Pons (tissue), 1 donor: ENCODE results near the gene EIF4E1B.

Experiments
- DNase-seq: peaks from one replicate; pipeline ENCODE4 v3.0.0-alpha.2; 2016; ENCODE audit warnings: low spot score

Gene EIF4E1B

DNA sequence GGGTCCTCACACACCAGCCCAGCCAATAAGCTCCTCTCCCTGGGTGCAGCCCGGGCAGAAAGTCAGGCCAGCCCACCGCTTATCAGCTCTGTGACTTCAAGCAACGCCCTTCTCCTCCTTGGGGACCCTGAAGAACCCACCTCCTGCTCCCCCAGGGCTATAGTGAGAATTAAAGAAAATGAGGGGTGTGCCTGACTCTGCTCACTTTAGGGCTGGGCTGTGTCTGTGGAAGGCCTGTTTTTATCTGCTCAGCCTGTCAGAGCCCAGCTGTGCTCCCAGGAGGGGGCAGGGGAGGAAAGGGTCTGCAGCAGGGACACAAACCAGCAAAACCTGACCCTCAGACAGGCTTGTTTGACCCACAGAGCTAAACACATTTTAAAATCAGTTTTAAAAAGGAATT, 24.4 kb upstream of the EIF4E1B start:
- no peak for DNase-seq

DNA sequence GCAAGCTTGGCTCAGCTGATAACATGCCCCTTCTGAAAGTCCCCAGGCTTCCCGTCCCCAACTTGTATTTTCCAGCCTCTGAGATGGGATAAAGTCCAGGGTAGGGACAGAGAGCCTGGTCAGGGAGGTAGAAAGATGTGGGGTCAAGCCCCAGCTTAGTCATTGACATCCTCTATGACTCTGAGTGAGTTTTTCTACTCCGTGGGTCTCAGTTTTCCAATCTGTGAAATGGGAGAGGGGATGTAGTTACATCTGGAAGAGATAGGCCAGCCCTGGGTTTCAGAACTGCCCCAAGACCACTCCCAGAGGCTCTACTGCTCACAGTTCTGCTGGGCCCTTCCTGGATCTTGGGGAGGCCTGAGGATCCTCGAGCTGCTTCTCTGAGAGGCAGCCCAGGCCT, 23.6 kb upstream of the EIF4E1B start:
- no peak for DNase-seq

DNA sequence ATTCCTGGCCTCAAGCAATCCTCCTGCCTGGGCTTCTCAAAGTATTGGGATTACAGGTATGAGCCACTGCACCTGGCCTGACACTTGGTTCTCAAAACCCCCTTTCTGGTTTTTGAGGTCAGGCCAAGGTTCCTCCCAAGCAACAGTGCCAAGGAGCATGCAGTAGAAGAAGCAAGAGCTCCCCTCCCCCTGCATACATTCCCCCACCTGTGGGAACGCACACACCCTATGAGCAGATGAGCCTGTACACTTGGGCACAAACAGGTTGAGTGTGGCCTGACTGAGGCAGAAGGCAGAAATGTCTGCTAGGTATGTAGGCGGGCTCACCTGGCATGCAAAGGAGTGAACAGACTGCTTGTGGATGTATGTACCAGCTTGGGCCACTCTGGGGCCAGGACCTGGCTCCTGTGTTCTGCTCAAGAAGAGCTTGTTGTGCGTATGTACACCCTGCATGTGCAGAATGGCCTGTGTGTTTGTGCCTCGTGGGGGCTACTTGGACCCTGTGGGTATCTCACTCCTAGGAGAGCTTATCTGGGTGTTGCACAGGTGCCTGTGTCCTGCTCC, 22.3 kb upstream of the EIF4E1B start:
- DNase-seq = no peak

DNA sequence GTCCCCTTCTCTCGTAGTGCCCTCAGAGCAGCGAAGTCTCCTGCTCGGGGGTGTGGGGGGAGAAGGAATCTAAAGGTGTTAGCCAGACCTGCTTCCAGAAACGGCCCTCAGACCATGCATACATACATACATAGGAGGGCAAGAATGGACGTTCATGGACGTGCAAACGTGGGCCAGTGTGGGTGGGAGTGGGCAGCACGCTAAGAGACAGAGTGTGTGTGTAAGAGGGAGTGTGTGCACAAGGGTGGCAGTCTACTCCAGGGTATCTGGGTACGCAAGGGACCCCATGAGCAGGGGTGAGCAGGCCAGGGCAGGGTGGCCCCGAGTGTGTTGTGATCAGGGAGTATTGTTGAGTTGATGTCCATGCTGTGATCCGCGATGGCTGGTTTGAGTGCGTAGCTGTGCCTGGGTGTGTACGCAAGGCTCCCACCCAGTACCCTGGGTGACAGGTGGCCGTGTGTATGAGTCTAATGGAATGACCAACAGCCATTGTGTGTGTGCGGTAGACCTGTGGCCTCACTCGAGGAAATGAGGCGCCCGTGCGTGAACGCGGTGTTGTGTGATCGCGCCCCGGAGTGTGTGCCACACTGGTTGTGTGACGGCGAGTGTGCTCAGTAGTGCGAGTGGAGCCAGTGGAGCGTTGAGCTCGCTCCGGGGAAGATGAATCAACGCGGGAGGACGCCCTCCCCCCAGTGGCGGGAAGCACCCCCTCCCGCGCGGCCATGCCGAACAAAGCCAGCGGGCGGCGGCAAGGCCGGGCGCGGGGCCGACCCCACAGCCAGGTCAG, 21.3 kb upstream of the EIF4E1B start:
- DNase-seq = no peak

DNA sequence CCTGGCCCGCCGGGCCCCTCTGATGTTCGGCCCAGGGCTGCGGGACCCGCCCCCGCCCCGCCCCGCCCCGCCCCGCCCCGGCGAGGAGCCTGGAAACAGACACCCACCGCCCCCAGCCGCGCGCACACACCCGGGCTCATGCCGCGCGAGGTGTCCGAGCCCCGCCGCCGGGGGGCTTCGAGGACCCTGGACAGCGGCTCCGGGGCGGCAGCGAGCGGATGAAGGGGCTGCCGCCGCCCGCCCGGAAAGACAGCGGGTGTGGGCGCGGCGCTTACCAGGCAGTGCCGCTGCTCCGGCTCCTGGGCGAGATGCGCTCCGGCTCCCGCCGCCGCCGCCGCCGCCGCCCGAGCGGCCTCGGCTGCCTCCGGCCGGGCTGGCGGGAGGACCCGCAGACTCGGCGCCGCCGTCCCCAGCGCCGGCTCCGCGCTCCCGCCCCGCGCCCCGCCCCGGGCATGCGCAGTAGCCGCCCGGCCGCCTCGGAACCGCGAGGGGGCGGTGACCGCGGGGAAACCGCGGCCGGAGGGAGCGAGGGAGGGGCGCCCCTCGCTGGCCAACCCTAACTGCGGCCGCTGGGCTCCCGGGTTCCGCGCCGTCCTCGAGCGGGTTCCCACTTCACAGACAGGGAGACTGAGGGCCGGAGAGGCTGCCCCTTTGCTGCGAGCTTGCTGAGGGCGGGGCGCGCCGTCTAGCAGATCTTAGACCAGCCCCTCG, 20.6 kb upstream of the EIF4E1B start, which contains the start of gene GPRIN1:
Gene GPRIN1, minus strand, starts transcription at position 433 of the 711 bp plus-strand sequence. CDS start 10,322 bp downstream, outside the sequence.
- DNase-seq = no peak

DNA sequence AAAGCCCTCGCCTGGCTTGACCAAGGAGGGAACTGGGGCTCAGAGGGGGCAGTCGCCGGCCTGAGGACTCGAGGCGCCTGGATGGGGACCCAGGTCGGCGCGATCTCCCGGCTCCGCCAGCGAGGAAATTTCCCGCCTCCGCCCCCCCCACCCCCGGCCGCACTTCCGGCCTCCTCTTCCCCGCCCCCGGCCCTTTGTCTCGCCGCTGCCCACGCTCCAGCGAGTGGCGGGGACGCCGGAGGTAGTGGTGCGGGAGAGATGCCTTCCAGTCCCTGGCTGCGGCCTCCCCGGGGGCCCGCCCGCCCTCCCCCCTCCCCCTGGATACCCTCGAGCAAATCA, 20.1 kb upstream of the EIF4E1B start:
- DNase-seq = no peak

DNA sequence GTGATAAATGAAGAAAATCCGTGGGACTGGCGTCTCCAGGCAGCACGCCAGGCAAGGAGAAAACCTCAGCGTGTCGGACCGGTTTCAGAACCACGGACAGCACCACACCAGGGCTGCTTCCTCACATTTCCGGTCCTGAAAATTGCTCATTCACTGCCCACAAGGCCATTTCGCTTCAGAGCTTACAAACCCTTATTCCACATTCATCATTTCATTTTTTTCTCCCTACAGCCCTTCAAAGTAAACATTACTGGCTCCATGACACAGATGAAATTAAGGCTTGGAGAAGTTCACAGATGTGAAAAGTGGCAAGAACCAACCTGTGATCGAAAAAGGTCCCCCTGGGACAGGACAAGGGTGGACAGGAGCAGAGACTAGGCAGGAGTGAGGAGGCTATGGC, 19.0 kb upstream of the EIF4E1B start:
- peak; percentile 28 for DNase-seq

DNA sequence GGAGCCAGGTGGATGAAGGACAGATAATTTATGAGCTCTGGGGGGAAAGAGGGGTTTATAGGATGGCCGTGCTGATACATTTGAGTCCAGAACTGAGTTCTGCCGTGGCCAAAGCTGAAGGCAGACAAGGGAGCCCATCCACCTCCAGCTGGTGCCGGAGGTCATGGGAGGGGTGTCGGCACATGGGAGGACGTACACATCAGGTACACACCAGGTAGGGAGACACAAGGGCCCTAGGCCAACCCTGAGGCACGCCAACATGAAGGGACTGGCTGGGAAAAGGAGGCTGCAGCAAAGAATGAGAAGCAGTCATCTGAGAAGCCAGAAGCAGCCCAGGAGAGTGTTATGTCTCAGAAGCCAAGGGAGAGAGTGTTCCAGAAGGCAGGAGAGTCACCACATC, 18.5 kb upstream of the EIF4E1B start:
- no peak for DNase-seq

DNA sequence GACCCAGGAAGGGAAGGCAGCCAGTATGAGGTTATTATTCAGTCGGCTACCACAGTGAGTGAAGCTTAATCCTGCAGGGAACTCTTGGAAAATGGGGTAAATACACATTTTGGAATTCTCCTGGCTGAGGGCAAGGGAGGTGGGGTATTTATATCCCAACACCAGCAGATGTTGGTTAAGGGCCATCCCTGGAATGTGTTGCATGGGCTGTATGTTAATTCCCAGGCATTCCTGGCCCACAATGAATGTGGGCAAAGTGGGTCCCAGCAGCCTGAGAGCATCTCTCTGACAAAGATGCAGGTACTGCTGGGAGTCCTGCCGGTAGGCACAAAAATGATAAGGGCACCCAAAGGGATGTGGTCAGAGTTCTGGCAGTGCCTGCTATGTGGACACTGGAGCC, 17.6 kb upstream of the EIF4E1B start:
- DNase-seq = no peak

DNA sequence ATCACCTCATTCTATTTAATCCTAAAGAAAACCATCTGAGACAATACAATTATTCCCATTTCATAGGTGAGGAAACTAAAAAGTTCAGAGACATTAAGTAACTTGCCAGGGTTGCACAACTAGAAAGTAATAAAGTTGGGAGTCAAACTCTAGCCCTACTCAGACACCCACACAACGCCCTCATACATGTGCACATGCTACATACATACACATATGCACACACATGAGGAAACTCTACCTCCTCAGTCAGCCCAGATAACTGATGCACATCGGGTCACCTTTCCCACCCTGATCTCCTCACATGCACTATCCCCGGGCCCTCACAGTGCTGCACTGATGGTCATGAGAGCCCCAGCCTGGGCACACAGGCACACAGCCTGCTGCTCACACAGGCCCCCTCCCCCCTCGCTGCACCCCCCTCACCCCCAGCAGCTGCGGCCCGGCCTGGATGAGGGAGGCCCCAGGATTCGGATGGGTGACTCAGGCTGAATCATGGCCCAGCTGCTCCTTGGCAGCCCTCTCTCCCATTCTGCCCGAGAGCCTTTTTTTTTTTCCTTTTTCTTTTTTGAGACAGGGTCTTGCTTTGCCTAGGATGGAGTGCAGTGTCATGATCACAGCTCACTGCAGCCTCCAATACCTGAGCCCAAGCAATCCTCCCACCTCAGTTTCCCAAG, 15.5 kb upstream of the EIF4E1B start:
- no peak for DNase-seq

DNA sequence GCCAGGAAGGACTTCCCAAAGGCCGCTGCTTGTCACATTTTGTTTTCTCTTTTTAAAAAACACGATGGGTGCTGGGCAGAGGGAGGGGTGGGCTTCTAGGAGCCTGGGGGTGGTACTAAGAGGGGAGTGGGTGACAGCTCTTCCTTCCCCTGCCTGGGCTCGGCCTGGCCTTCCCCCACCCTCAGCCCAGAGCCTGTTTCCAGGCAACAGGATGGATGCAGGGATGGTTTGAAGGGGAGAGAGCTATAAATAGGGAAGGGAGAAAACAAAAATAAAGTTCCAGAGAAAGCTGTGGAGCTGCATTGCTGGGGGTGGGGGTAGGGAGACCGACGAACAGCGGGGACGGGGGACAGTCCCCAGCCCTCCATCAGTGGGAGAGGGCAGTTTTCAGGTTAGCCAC, 14.0 kb upstream of the EIF4E1B start:
- DNase-seq = no peak

DNA sequence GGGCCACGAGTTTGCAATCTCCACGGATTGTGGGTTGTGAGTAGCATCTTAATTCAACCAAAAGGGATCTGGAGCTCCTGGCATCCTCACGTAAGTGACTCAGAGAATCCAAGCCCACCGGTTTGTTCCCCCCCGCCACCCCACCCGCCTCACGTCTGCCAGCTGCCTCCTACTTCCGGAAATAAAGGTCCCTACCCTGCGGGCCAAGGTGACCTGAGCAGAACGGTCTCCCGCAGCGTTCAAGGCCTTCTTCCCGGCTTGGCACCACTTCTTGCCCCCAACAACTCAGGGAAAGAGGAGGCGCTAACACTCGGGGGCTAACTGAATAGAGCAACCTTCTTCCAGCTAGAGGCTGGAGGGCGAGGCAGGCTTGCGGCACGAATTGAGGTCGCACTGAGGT, 11.7 kb upstream of the EIF4E1B start:
- no peak for DNase-seq

DNA sequence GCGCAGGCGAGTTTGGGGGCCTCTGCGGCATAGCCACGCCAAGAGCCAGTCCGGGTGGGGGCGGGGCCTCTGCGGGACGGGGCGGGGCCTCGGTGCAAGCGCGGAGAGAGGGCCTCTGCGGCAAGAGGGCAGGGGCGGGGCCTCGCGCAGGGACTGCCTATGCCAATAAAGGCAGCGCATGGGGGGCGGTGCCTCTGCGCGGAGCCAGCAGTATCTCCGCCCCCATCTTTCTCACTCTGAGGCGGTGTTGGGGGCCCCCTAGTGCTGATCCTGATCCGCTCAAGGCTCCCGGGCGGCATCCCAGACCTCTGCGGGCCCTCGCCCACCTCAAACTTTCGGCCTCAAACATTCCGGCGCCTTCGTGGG, 11.3 kb upstream of the EIF4E1B start:
- peak; percentile 47 for DNase-seq

DNA sequence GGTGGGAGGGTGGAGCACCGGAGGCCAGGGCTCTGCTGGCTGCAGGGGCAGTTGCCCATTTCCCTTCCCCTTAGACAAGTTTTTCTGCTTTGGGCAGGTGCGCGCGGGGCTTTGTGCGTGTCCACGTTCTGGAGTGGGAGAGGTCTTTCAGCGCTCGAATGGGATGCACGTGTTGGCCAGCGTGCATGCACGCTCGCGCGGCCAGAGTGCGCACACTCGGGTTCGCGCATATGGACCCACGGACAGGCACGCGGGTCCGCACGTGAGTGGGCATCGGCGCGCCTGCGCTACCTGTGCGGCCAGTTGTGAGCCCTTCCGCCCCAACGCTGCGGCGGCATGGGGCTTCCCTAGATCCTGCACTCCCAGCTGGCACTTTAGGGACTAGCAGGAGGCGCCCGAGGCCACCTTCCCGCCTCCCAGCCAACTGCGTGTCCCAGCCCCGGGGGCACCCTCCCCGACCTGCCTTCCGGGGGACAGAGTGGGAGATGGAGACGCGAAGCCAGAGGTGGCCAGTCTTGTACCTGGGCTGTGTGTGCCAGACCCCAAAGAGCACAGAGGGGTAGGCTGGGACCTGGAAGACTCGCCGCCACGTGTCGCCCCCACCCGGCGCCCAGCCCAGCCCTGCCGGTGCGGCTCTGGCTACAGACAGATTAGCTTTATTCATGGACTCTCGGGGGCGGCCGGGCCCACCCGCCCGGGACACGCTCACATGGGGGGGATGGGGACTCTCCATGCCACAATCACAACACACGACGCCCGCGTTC, 10.7 kb upstream of the EIF4E1B start:
- DNase-seq = no peak

DNA sequence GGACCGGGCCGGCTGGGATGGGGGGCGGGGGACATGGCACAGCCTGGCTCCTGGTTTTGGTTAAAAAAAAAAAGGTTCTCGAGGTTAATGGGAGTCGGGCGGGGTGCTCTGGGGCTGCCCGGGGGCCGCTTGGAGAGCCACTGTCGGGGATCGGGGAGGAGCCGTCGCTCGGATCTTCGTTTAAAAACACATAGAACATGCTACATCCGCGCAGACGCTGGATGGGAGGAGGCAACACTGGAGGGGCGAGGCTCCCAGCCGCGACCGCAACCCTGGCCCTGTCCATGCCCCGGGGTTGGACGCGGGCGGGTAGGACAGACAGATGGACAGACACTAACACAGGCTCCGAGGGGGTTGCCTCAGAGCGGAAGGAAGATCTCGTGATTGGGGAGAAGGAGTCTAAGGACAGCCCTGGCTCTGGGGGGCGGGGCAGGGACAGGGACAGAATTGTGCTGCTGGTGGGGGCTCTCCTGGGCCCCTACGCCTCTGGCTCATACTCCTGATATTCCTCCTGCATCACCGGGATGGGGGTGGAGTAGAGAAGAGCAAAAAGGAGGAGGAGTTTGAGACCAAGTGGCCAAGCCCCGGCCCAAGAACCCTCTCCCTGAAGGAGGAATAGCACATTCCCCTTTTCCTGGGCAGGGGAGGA, 10.0 kb upstream of the EIF4E1B start:
- DNase-seq = no peak

DNA sequence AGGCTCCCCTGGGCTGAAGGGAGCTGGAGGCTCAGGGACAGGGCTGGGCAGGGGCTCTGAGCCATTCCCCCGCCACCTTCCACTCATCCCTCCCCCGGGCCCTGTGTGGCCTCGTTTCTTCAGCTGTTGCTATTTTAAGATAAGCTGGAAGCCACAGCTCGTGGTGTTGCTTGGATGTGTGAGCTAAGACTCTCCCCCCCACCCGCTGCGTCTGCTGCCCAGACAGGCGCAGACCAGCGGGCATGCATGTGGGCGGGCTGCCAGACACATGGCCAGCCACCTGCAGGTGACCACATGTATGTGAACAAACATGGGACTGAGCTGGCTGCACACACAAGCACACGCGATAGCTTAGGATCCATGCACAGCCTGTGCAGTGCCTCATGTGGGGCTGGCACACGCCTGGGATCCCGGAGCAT, 8.8 kb upstream of the EIF4E1B start:
- no peak for DNase-seq

DNA sequence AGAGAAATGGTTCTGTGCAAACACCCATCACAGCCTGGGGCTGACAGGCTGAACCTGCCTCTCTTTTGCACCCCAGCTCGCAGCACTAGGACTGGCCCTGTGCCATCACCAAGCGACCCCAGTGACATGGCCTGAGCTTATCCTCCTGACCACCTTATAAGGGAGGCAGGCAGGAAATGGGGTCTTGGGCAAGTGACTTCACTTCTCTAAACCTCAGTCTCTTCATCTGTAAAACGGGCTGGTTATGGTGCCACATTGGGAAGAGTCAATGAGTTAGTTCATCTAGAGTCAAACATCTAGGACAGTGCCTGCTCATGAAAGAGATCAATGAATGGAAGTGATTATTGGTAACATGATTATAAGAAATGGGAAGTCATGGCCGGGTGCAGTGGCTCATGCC, 6.3 kb upstream of the EIF4E1B start:
- no peak for DNase-seq

DNA sequence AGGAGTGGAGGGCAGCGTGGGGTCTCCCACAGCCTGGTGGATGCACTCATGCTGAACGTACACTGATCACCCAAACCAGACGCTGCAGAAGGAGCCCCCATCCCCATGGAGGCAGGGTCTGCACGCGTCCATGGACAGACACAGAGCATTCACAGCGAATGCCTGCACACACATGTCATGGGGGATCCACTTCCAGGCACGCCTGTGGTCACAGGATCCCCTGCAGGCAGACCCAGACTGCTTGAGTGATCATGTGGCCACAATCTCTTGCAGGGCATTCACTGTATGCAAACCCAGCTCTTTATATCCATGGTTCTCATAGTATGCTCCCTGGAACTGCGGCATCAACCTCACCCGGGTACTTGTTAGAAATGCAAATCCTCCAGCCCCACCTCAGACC, 5.5 kb upstream of the EIF4E1B start:
- no peak for DNase-seq

DNA sequence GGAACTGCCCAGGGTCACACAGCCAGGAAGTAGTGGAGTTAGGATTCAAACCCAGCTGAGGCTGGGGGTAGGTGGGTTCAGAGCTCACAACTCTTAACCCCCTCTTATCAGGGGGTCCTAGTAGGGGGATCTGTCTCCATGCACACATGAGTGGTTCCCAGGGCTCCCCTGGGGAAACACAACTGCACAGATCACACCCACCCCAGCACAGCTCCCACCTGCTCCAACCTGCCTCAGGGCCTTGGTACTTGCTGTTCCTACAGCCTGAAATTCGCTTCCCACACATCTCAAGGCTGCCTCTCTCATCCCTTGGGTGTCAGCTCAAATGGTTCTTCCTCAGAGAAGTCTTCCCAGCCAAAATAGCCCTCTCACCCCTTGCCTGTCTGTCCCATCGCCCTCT, 5.0 kb upstream of the EIF4E1B start:
- no peak for DNase-seq

DNA sequence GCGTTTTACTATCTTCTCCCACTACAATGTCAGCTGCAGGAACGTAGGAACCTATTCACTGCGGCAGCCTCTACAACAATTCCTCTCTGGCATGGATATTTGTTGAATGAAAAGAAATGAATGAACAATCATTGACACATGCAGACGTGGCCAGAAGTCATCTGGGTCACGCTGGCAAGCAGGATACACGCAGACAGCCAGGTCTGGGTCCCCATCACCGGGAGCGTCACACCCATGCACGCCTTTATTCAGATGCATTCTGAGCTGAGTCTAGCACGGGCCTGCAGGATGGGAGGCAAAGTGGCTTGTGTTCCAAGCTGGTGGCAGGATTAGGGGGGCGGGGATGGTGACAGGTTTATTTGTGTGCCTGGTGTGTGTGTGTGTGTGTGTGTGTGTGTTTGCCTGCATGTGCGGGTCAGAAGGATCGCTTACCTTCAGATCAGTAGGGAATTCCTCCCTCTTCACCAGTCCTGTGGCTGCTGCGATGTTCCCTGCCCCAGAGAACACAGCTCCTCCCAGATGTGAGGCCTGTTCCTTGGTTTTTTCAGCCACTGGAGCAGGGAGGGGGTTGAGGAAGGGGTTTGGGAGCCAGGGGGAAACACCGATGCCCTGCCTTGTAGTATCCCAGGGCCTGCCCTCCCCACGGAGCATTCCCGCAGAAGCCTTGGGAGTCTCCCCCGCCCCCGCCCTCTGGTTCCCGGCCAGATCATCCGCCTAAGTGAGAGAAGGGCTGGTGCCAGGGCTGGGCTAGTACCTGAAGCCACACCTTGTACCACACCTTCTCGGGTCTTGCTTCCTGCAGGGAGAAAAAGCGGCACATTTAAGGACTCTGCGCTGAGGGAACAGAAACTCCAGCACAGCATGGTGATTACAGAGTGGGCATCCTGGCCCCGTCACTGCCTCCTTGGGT, 4.3 kb upstream of the EIF4E1B start:
- DNase-seq = no peak

DNA sequence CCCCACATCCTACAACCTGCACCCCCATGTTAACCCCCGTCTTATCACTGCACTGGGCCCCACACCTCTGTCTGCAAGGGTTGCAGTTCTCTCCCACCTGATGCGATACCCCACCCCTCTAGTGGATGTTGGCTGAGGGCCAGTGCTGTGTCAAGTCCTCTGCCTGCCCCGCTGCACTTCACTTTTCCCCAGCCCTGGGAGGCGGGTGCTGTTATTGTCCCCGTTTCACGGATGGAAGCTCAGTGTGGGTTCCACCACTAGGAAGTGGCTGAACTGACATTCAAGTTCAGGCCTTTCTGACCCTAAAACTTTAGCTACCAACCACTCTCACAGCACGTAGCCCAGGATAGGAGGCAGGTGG, 3.6 kb upstream of the EIF4E1B start:
- DNase-seq = no peak
